HFFc6 (cell line): ENCODE data around the gene CHRNA5. TPM values are rescaled to one million over a fixed set of nuclear protein-coding genes. Genes with fewer than 3 reads are reported as not detected.

Source experiments
- DNase-seq: peaks from one replicate; pipeline ENCODE4 v3.0.0-alpha.2; 2018
- H3K27ac Mint-ChIP-seq: 2 replicates; pipeline ENCODE4 v1.8.0; 2020; ENCODE audit warnings: mild to moderate bottlenecking, mixed read lengths
- H3K27me3 Mint-ChIP-seq: 2 replicates; pipeline ENCODE4 v1.8.0; 2021; ENCODE audit warnings: mild to moderate bottlenecking, moderate library complexity, mixed read lengths; ENCODE audit not compliant: insufficient read depth
- H3K36me3 Mint-ChIP-seq: 2 replicates; pipeline ENCODE4 v1.8.0; 2021; ENCODE audit warnings: low read depth, mixed read lengths
- H3K4me1 Mint-ChIP-seq: 2 replicates; pipeline ENCODE4 v1.8.0; 2020; ENCODE audit warnings: low read depth, mixed read lengths
- H3K4me3 Mint-ChIP-seq: 2 replicates; pipeline ENCODE4 v1.8.0; 2020; ENCODE audit warnings: mild to moderate bottlenecking, moderate library complexity, mixed read lengths
- H3K9me3 Mint-ChIP-seq: 2 replicates; pipeline ENCODE4 v1.8.0; 2020; ENCODE audit warnings: mild to moderate bottlenecking, mixed read lengths
- CTCF ChIP-seq: fragments of 200-600 bp; sonication (generic); IDR thresholded peaks from 2 replicates; pipeline ENCODE4 v1.5.0; 2021; ENCODE audit warnings: antibody characterized with exemption, mild to moderate bottlenecking
- total RNA-seq, 6 experiments: library from RNA; stranded (reverse); fragmentation: NEBNext Ultra II Directional; extraction: Animal tissue kit (Norgen Biotek cat#: 25700); gene quantifications; 2 replicates in 1 of 6; 3 replicates in 5 of 6; pipeline ENCODE4 v1.2.3, GENCODE V29; 2021

Gene CHRNA5
- total RNA-seq, 6 experiments from 2014 or later: 0.94 to 2.1 (median 1.6) TPM

GRCh38 chr15:78561490-78561889 lies 3.8 kb upstream of the CHRNA5 start:
- Mint-ChIP-seq H3K4me1 (peaks cover 7% of the 10 kb centered on the region), H3K27me3 (peaks cover 10% of the 10 kb centered on the region), H3K36me3 (no peaks in the 10 kb centered on the region), H3K4me3 (no peak overlapping the region), H3K9me3 (no peaks in the 10 kb centered on the region), H3K27ac (no peak overlapping the region)
- no peak for DNase-seq
- TF ChIP-seq CTCF: no peak

GRCh38 chr15:78563092-78563491 lies 2.2 kb upstream of the CHRNA5 start:
- no peak for DNase-seq
- no peak for TF ChIP-seq CTCF
- Mint-ChIP-seq H3K27ac (no peak overlapping the region), H3K9me3 (no peaks in the 10 kb centered on the region), H3K4me1 (peaks cover 15% of the 10 kb centered on the region), H3K27me3 (peaks cover 10% of the 10 kb centered on the region), H3K4me3 (no peak overlapping the region), H3K36me3 (no peaks in the 10 kb centered on the region)

GRCh38 chr15:78564743-78565096 lies 600 bp upstream of the CHRNA5 start:
- Mint-ChIP-seq H3K4me1 (peaks cover 15% of the 10 kb centered on the region), H3K27me3 (peaks cover 7% of the 10 kb centered on the region), H3K27ac (no peak overlapping the region), H3K4me3 (peak overlapping the region; percentile 88; the same call in 1 of the 2 replicates), H3K36me3 (no peaks in the 10 kb centered on the region), H3K9me3 (no peaks in the 10 kb centered on the region)
- TF ChIP-seq CTCF: no peak
- no peak for DNase-seq

- Mint-ChIP-seq H3K27ac (peak overlapping the region; percentile 46; the same call in 1 of the 2 replicates), H3K4me1 (peaks cover 15% of the 10 kb centered on the region), H3K9me3 (no peaks in the 10 kb centered on the region), H3K27me3 (peaks cover 7% of the 10 kb centered on the region), H3K4me3 (peak overlapping the region; percentile 88), H3K36me3 (no peaks in the 10 kb centered on the region)
- peak; percentile 36 for TF ChIP-seq CTCF
- peak; percentile 19 for DNase-seq
Measured at GRCh38 chr15:78565951-78566774, 843 bp downstream of the CHRNA5 start.

- Mint-ChIP-seq H3K4me1 (peaks cover 15% of the 10 kb centered on the region), H3K9me3 (no peaks in the 10 kb centered on the region), H3K27me3 (peaks cover 2% of the 10 kb centered on the region), H3K4me3 (no peak overlapping the region), H3K36me3 (no peaks in the 10 kb centered on the region), H3K27ac (no peak overlapping the region)
- DNase-seq: no peak
- no peak for TF ChIP-seq CTCF
Measured at GRCh38 chr15:78567531-78567930, 2.2 kb downstream of the CHRNA5 start.
